KBM-7 (cell line): ENCODE data around the gene SAMD4A.

Experiments
- DNase-seq: peaks from one replicate; pipeline ENCODE4 v3.0.0-alpha.2; 2015
- in situ Hi-C: fragments of 300-500 bp; cut with MboI; formaldehyde crosslinking; loops from 2 replicates; pipeline ENCODE4 v1.14.3; 2020; ENCODE audit warnings: low sequenced_read_pairs, low pct_unique_long_range_greater_than_20kb, mixed read lengths

Gene SAMD4A

DNA sequence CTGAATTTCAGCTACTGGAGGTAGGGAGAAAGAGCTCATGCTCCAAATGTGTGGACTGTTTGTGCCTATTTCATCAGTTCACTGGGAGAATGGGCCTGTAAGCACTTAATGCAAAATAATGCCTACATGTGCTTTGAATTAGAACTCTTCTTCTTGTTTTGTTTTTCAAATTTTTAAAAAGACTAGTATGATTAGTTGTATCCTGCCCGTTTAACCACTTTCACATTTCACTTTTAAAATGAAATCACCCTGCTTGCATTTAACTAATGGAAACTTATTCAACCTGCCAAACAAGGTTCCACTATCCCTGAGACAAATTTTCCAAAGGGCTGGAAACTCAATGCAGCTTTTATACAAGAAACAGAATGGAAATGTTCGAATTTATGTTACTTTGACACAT lies 79.7 kb downstream of the SAMD4A start:
- in situ Hi-C loops = no loop called here

GRCh38 chr14:54647378-54647777 lies 80.5 kb downstream of the SAMD4A start:
- no peak for DNase-seq

More for the DNA sequence above, 79.7 kb downstream of the SAMD4A start:
- no peak for DNase-seq

GRCh38 chr14:54649056-54649455 lies 82.1 kb downstream of the SAMD4A start:
- in situ Hi-C loops = no loop called here
- DNase-seq = no peak

More at GRCh38 chr14:54647378-54647777, 80.5 kb downstream of the SAMD4A start:
- in situ Hi-C loops = no loop called here

DNA sequence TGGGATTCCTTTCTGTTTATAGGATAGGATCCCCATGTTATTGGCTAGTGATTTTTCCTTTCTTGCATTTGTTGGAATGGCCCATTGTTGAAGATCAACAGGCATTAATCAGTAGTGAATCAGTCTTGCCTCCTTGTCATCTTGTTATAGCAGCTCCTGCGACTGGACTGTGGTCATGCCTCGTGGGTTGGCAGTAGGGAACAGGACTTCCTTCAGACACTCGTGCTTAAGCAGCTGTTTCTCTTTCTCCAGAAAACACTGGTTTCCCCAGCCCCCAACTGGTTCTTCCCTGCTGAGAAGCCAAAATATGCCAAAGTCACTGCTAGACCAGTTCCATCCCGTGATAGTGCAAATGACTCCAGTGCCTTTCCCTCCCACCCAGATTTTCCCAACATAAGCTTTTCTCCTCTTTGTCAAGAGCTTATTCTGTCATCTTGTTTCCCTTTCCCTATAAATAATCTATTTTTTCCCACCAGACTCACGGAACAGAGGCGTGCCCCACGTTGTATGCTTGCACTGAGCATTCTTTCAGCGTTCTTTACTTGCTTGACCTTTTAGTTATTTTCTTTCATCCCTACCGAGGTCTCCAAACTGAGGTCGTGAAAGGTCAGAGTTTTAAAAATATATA lies 83.5 kb downstream of the SAMD4A start:
- no peak for DNase-seq
- in situ Hi-C loops = no loop called here

- in situ Hi-C loops = no loop called here
- no peak for DNase-seq
Observed at GRCh38 chr14:54650959-54651351, 84.0 kb downstream of the SAMD4A start.

DNA sequence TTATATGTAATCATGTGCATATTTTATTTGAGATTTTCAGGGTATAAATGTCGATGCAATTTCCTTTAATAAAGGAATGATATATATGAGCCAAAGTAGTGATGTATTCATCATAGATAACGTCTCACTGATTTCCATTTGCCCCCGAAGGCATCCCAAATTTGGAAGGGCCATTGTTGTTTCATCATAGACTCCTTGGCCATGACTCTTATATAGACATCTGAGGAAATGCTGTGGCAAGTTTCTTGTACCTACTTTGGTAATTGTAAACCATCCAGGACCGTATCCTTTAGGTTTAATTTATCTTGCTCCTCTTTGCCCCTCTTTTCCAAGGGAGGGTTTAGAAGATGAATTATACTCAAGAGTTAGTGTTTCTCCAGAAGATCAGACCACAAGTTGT lies 84.7 kb downstream of the SAMD4A start:
- in situ Hi-C loops = no loop called here
- DNase-seq = no peak

DNA sequence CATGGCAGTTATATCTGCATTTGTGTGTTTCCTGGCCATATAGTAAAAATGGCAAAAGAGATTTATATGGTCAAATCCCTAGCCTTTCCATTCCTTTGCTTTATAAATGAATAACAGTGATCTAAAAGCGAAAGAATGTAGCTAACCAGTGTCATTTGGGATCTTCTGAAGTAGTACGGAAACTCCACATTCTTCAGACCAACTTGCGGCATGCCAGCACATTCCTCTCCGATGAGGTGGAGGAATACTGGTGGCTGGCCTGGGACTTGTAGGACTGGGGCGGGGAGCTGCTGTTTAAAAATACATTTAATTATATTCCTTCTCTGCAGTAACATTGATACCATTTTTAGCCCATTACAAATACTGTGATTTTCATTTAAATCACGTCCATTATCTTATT lies 85.3 kb downstream of the SAMD4A start:
- in situ Hi-C loops = no loop called here
- DNase-seq = no peak

GRCh38 chr14:54652605-54653052 lies 85.7 kb downstream of the SAMD4A start:
- in situ Hi-C loops = no loop called here
- no peak for DNase-seq

DNA sequence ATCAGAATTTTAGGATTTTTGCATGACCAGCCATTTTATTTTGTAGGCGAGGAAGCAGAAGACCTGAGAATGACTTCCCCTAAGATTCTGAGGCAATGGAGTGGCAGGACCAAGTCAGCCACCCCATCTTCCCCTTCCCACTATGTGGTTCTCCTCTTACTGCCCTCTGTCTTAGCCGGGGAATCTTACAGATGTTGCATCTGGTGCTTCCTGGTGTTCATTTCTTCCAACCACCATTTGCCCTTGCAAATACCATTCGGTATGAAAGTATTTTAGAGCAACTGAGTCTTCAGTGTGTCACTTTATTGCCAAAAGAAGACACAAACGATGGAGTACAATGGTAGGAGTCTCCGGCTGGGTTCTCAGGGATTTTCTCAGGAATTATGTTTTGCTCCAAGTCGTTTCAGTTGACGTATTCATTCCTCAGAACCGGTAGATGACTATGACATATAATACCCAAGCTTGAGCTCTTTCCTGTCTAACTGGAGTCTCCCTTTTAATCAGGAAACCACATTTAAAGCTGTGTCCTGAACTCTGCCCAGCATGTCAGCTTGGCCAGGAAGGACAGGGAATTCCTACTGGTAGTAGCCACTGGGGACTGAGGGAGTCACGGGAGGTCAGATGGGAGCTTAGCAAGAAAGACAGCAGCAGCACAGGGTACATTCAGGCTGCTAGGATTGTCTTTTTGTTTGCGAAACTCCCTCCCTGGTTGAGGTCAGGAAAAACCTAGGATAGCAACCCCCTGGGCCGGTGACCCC lies 87.0 kb downstream of the SAMD4A start:
- peak; percentile 49 for DNase-seq
- in situ Hi-C loops = no loop called here

DNA sequence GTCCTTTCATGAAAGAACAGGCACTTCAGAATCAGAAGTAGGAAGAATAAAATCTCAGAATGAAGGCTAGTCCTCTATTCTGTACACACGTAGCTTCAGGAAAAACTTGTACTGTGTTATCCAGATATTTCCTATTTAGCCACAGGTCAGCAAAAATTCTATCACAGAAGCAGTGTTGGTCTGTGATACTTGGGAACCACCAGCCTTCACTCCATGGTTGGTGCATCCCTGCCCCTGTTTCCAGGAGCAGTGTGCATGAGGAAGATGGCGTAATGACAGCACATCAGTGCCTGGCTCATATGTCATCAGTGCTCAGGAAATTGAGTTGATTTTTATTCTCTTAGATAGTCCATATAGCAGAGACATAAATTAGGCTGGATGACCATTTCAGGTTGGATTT lies 87.7 kb downstream of the SAMD4A start:
- in situ Hi-C loops = no loop called here

DNA sequence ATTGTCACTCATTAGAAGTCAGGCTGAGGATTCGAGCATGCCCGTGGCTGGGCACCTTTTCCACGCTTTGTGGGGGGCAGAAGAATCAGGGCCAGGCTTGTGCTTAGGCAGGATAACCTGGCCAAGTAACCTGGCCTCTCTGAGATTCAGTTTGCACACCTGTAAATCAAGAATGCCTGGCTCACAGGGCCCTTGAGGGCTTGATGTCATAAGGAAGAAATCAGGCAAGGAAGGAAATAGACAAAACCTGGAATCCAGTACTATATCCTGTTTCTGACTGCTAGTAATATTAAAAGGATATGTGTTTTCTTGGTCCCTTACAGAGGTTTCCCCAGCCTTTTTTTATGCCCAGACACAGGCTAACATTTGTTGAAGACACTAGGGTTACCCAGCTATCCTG lies 91.9 kb downstream of the SAMD4A start:
- DNase-seq = no peak
- in situ Hi-C loops = no loop called here

More for the DNA sequence above, 87.7 kb downstream of the SAMD4A start:
- no peak for DNase-seq

- in situ Hi-C loops = no loop called here
- no peak for DNase-seq
Observed at GRCh38 chr14:54659365-54659764, 92.4 kb downstream of the SAMD4A start.

DNA sequence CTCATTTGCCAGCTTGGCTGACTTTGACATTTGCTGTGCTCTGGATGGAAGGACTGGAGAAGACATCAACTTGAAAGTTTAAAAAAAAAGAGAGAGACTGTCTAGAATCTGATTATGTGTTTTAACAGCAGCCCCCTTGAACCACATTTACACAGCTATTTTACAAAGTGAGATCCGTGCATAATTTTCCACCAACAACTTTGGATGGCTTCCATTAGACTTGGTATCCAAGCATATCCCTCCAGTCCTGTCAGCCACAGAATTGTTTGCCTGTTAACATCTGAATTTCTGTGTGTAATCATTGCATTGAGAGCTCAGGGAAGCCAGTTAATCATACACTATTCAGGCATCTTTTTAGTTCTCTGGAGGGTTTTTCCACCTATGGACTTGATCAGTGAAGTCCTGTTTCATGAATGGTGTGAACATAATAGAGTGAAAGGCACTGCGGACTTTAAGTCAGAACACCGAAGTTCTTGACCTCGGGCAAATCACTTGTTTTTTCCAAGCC lies 93.7 kb downstream of the SAMD4A start:
- in situ Hi-C loops = no loop called here
- DNase-seq = no peak

- no peak for DNase-seq
- in situ Hi-C loops = no loop called here
Observed at GRCh38 chr14:54662491-54663133, 95.7 kb downstream of the SAMD4A start.

DNA sequence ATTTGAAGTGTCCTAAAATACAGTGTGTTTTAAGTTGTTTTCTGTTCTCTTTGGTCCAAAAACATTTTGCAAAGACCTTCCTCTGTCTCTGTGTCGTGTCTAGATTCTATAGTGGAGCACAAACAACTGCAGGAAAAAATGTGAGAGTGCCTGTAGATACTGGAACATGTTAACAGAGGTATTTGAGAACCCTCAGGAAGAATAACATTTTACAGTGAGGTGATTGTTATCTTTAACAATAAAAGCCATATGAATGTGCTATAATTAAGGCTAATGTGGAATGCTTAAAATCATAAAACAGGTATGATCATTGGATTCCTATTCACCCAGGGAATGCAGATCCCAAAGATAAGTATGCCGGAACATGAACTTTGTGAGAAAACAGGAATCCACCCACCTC lies 98.0 kb downstream of the SAMD4A start:
- in situ Hi-C loops = no loop called here
- DNase-seq = no peak

DNA sequence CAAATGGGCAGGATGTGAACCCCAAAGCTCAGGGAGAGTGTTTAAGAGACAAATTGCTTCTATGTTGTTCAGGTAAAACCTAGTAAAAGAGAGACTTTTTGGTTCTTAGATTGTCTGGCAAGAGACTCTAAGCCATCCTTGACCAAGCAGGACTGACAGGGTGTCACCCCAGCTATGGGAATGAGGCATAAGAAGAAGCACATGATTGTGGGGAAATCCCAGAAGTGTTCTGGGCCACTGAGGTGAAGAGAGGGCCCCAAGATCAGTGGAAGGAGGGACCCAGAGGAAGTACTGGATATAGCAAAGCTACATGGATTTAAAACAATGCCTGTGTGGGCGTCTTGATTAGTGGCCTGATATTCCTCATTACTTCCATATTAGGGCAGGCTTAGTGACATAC lies 99.0 kb downstream of the SAMD4A start:
- DNase-seq = no peak
- in situ Hi-C loops = no loop called here

- no peak for DNase-seq
- in situ Hi-C loops = no loop called here
Observed at GRCh38 chr14:54667026-54667744, 100.3 kb downstream of the SAMD4A start.

- in situ Hi-C loops = no loop called here
- DNase-seq = no peak
Observed at GRCh38 chr14:54667764-54668163, 100.8 kb downstream of the SAMD4A start.

DNA sequence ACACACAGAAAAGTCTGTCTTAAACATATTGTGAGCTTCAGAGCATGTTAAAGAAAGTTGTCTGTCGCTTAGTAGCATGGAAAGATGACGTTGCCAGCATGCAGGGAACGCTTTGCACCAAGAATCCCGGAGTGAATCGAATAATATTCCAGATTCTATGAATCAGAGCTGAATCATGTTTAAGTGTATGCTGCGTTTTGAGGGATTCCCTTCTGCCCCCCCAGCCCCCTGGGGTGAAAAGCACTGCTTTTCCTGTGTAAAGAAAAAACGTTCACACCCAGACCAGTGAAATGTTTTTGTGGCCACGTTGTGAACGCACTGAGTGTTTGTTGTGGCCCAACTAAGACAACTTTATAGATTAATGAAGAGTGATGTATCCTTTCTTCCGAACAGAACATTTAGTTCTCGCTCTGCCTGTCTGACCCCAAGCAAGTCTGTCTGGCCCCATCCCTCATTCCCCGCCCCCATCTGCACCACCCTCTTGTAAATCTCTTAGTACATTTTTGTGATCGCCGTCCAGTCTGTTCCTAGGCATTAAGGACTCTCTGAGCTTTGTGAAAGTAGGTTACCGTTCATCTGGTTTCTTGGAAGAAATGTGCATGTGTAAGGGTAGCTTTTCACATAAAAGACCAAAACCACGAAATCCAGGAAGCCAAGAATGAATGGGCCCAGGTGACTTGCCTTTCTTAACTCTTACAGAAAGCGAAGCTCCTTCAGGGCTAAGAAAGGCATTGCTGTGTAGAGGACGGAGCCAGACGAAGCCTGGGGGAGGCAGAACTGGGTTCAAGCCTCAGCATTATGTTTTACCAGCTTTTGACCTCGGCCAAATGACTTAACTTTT lies 103.0 kb downstream of the SAMD4A start:
- in situ Hi-C loops = no loop called here
- no peak for DNase-seq
